Activated CD4-positive, alpha-beta T cell treated with anti-CD3 and anti-CD28 coated beads for 36 hours (primary cell): ENCODE data around the gene DXO. TPM values are rescaled to one million over a fixed set of nuclear protein-coding genes. Genes with fewer than 3 reads are reported as not detected.
A peak's percentile ranks its signal among the peaks of the same experiment; 100 is the strongest.
"Not testable (repeated sequence)": the region's sequence is repeated elsewhere in the genome, so short reads cannot be mapped to it uniquely, and the experiment has no call there.

Experiments used
- ATAC-seq: fragments of 200-7000 bp; cut with Tn5 transposase; one replicate; pipeline ENCODE4 v1.10.0; 2021; ENCODE audit warnings: mild to moderate bottlenecking, moderate library complexity
- CTCF ChIA-PET: fragments of 350-600 bp; sonication (Branson Sonifier 250); formaldehyde crosslinking; loops from one replicate; lab custom pipeline; 2021; ENCODE audit warnings: antibody characterized with exemption; lab: Charles Lee
- POLR2A ChIA-PET: fragments of 350-600 bp; sonication (Branson Sonifier 250); formaldehyde crosslinking; loops from one replicate; lab custom pipeline; 2021; ENCODE audit warnings: antibody characterized with exemption, inconsistent platforms; lab: Charles Lee
- DNase-seq: peaks from one replicate; pipeline ENCODE4 v3.0.0-alpha.2; 2020
- H3K27ac Mint-ChIP-seq: one replicate; pipeline ENCODE4 v1.8.0; 2021; ENCODE audit warnings: mixed read lengths
- H3K27me3 Mint-ChIP-seq: one replicate; pipeline ENCODE4 v1.8.0; 2021; ENCODE audit warnings: mixed read lengths
- H3K36me3 Mint-ChIP-seq: one replicate; pipeline ENCODE4 v1.8.0; 2021; ENCODE audit warnings: low read depth, mixed read lengths
- H3K4me1 Mint-ChIP-seq: one replicate; pipeline ENCODE4 v1.8.0; 2021; ENCODE audit warnings: mixed read lengths
- H3K4me3 Mint-ChIP-seq: one replicate; pipeline ENCODE4 v1.8.0; 2021; ENCODE audit warnings: mild to moderate bottlenecking, moderate library complexity, mixed read lengths
- H3K9me3 Mint-ChIP-seq: one replicate; pipeline ENCODE4 v1.8.0; 2021; ENCODE audit warnings: low read depth, mixed read lengths
- intact Hi-C, 2 experiments: fragments of 100-400 bp; cut with DNase I in 1 of 2; cut with micrococcal nuclease in 1 of 2; formaldehyde crosslinking; loops; one replicate each; pipeline versions ENCODE4 v1.14.2 to v1.15.1; 2022 to 2024; cut with DNase I, micrococcal nuclease
- total RNA-seq, 2 experiments: library from RNA; stranded (reverse); gene quantifications; one replicate each; pipeline ENCODE4 v1.2.3, GENCODE V29; 2021

DXO gene
- total RNA-seq, 2 experiments from 2014 or later, result 12.6 to 13.9 TPM

- peak; percentile 86 for ATAC-seq
- H3K4me1 Mint-ChIP-seq, POLR2A ChIA-PET, H3K27me3 Mint-ChIP-seq, H3K36me3 Mint-ChIP-seq, H3K9me3 Mint-ChIP-seq, DNase-seq, H3K4me3 Mint-ChIP-seq, intact Hi-C loops, CTCF ChIA-PET: not testable (repeated sequence)
- H3K27ac Mint-ChIP-seq, result peak overlapping the region; percentile 37
These were observed 33.1 kb upstream of the DXO start for GRCh38 chr6:32004864-32005537.

GRCh38 chr6:32004393-32004792 lies 32.5 kb upstream of the DXO start:
- POLR2A ChIA-PET, H3K36me3 Mint-ChIP-seq, intact Hi-C loops, H3K9me3 Mint-ChIP-seq, DNase-seq, CTCF ChIA-PET, ATAC-seq, H3K27me3 Mint-ChIP-seq, H3K4me1 Mint-ChIP-seq, H3K27ac Mint-ChIP-seq, H3K4me3 Mint-ChIP-seq: not testable (repeated sequence)

DNA sequence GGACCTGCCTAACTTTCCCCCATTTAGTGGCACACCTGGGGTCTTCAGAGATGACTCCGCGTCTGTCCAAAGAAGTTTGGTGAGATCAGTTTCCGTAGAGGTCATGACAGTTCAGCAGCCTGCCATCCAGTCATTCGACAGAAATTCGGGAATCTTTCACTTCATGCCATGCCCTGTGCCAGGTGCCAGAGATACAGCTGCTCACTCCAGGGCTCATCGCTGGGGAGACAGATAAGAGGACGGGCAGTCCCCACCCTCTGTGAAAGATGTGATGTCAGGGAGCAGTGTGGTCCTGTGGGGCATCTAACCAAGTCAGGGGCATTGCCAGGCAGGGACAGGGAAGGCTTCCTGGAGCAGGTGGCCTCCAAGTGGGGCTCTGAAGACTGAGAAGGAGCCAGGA lies 31.4 kb upstream of the DXO start:
- H3K27ac Mint-ChIP-seq, POLR2A ChIA-PET, H3K4me1 Mint-ChIP-seq, H3K4me3 Mint-ChIP-seq, H3K9me3 Mint-ChIP-seq, DNase-seq, CTCF ChIA-PET, intact Hi-C loops, H3K36me3 Mint-ChIP-seq, H3K27me3 Mint-ChIP-seq, ATAC-seq: not testable (repeated sequence)

DNA sequence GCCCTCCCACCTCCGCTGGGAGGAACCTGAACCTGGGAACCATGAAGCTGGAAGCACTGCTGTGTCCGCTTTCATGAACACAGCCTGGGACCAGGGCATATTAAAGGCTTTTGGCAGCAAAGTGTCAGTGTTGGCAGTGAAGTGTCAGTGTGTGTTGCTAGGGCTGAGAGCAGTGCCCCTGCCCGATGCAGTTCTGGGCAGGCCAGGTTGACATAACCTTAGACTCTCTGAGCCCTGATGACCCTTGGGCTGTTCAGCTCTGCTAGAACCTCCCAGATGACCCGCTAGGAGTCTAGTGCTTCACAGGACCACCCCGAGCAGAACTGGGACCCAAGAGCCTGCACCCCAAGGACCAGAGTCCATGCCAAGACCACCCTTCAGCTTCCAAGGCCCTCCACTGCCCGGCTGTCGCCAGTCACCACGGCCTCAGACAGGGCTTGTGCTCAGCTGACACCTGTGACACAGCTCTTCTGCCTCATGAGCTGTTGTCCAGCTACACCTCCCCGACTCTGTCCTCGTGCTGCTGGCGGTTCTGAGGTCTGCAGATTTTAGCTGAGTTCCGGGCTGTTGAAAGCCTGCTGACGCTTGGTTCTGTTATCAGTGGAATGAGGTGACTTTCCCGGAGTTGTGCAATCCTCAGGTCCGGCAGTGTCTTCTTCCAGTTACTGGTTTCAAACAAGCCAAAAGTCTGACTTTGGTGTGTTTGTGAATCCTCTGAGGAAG lies 30.8 kb upstream of the DXO start:
- CTCF ChIA-PET, ATAC-seq: not testable (repeated sequence)

GRCh38 chr6:31996385-31996784 lies 24.4 kb upstream of the DXO start:
- DNase-seq, H3K27ac Mint-ChIP-seq, CTCF ChIA-PET, intact Hi-C loops, H3K9me3 Mint-ChIP-seq, H3K4me1 Mint-ChIP-seq, H3K36me3 Mint-ChIP-seq, H3K4me3 Mint-ChIP-seq, ATAC-seq, H3K27me3 Mint-ChIP-seq, POLR2A ChIA-PET: not testable (repeated sequence)

More for the DNA sequence above, 30.8 kb upstream of the DXO start:
- H3K36me3 Mint-ChIP-seq, H3K27ac Mint-ChIP-seq, H3K4me1 Mint-ChIP-seq, H3K27me3 Mint-ChIP-seq, POLR2A ChIA-PET, H3K9me3 Mint-ChIP-seq, H3K4me3 Mint-ChIP-seq, DNase-seq, intact Hi-C loops: not testable (repeated sequence)

- H3K36me3 Mint-ChIP-seq, CTCF ChIA-PET, H3K27ac Mint-ChIP-seq, H3K4me1 Mint-ChIP-seq, ATAC-seq, H3K9me3 Mint-ChIP-seq, intact Hi-C loops, POLR2A ChIA-PET, H3K27me3 Mint-ChIP-seq, H3K4me3 Mint-ChIP-seq, DNase-seq: not testable (repeated sequence)
These were observed 22.5 kb upstream of the DXO start for GRCh38 chr6:31994421-31994820.

DNA sequence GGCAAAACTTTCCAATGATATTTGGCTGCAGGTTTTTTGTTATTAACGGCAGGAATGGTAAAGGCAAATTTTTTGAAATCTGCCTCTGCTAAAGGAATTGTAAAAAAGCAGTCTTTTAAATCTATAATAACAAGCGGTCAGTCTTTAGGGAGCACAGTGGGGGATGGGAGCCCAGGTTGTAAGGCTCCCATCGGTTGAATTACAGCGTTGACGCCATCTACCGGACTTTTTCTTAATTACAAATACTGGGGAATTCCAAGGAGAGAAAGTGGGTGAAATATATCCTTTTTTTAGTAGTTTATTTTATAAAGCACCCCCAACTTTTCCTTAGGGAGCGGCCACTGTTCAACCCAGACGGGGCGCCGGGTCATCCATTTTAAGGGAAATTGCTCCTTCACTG lies 17.4 kb upstream of the DXO start:
- H3K4me1 Mint-ChIP-seq, POLR2A ChIA-PET, ATAC-seq, CTCF ChIA-PET, DNase-seq, H3K9me3 Mint-ChIP-seq, intact Hi-C loops, H3K36me3 Mint-ChIP-seq, H3K27me3 Mint-ChIP-seq, H3K27ac Mint-ChIP-seq, H3K4me3 Mint-ChIP-seq: not testable (repeated sequence)

DNA sequence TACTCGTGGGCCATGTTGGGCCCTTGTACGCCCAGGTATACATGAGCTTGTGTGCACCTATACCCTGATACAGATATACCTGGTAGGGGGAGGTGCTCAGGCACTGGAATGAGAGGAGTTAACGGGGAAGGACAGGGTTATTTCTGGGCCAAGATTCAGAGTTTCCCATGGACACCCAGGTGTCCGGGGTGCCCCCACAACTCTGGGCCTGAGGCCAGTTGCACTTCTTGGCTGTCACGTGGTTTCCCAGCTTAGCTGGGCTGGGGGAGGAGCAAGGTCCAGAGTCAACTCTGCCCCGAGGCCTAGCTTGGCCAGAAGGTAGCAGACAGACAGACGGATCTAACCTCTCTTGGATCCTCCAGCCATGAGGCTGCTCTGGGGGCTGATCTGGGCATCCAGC lies 9.8 kb upstream of the DXO start, which contains the start of gene C4A:
Gene C4A, plus strand, starts transcription at position 314 of the 400 bp plus-strand sequence. Its CDS starts 51 bp downstream, at position 365.
- H3K9me3 Mint-ChIP-seq, H3K4me1 Mint-ChIP-seq, H3K27me3 Mint-ChIP-seq, ATAC-seq, CTCF ChIA-PET, POLR2A ChIA-PET, H3K36me3 Mint-ChIP-seq, H3K4me3 Mint-ChIP-seq, intact Hi-C loops, H3K27ac Mint-ChIP-seq, DNase-seq: not testable (repeated sequence)

DNA sequence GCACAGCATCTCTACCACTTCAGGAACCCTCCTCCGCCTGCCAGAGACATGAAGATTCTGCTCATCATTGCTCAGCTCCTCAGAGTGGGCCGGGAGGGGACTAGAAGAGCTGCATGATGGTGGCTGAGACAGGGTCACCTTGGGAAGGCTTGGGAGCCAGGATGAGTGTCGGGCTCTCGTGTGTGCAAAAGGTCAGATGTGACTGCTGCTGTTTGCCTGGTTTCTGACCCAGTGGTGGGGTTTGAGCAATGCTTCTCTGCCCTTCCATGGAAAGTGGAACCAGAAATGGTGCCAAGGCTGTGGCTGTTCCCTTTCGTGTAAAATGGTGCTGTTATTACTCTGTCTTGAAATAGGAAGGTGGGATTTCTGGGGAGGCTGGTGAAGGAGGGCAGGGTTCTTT lies 9.1 kb upstream of the DXO start:
- CTCF ChIA-PET, DNase-seq, H3K9me3 Mint-ChIP-seq, H3K4me3 Mint-ChIP-seq, intact Hi-C loops, H3K27ac Mint-ChIP-seq, H3K36me3 Mint-ChIP-seq, H3K4me1 Mint-ChIP-seq, POLR2A ChIA-PET, H3K27me3 Mint-ChIP-seq, ATAC-seq: not testable (repeated sequence)

- not testable (repeated sequence) for H3K4me1 Mint-ChIP-seq
These were observed 8.4 kb upstream of the DXO start for GRCh38 chr6:31980195-31980876.

GRCh38 chr6:31979238-31979898 lies 7.4 kb upstream of the DXO start:
- intact Hi-C loops, result loop anchor here (10.0 kb wide), 4 partner anchors 215 to 1295 kb away; partner anchors contain the start of genes B3GALT4 (in 1 of the 2), GPSM3 (in 1 of the 2), HSD17B8 (in 1 of the 2) and PBX2 (in 1 of the 2)

More at GRCh38 chr6:31980195-31980876, 8.4 kb upstream of the DXO start:
- H3K27me3 Mint-ChIP-seq, DNase-seq, H3K4me3 Mint-ChIP-seq, H3K9me3 Mint-ChIP-seq, intact Hi-C loops, H3K36me3 Mint-ChIP-seq, POLR2A ChIA-PET, H3K27ac Mint-ChIP-seq, ATAC-seq: not testable (repeated sequence)
- CTCF ChIA-PET, result interaction anchor here (2.5 kb wide), 1 partner anchor 28 kb away, joined by 5 read pairs; no protein-coding TSS in a partner anchor

More at GRCh38 chr6:31979238-31979898, 7.4 kb upstream of the DXO start:
- ChIA-PET CTCF (interaction anchor here (2.5 kb wide), 1 partner anchor 27 kb away, joined by 5 read pairs; no protein-coding TSS in a partner anchor), POLR2A (no interaction called here)
- ATAC-seq (no peak), DNase-seq (no peak)
- Mint-ChIP-seq H3K4me1 (peaks cover 10% of the 10 kb centered on the region), H3K4me3 (no peak overlapping the region), H3K36me3 (peaks cover 8% of the 10 kb centered on the region), H3K9me3 (no peaks in the 10 kb centered on the region), H3K27me3 (no peaks in the 10 kb centered on the region), H3K27ac (peak overlapping the region; percentile 65)
